K562 (cell line): ENCODE data around the gene TULP4. TPM values are rescaled to one million over a fixed set of nuclear protein-coding genes. Genes with fewer than 3 reads are reported as not detected.

ENCODE experiments used
- ATAC-seq: fragments of 200-7000 bp; cut with Tn5 transposase; 3 replicates; pipeline ENCODE4 v1.9.1; 2020; ENCODE audit warnings: moderate library complexity
- BruUV-seq: library from RNA; stranded (reverse); fragments of 400-500 nt; replicated peaks from 2 replicates; lab custom pipeline; 2021; lab: Mats Ljungman, UMichigan
- CTCF ChIA-PET: fragments of 300-600 bp; formaldehyde crosslinking; extraction: SDS; loops from one replicate; lab custom pipeline; 2021; ENCODE audit warnings: low intra/inter-chr PET ratio; lab: Yijun Ruan, JAX
- POLR2A ChIA-PET: fragments of 300-600, 350-650 bp; sonication (Branson Sonifier 250); formaldehyde crosslinking; extraction: SDS; loops from one replicate; lab custom pipeline; 2021; ENCODE audit warnings: antibody characterized with exemption, inconsistent platforms; lab: Yijun Ruan, JAX
- DNase-seq, 4 experiments: peaks; one replicate each; pipeline versions ENCODE4 v3.0.0 to v3.0.0-alpha.2; 2011 to 2018; ENCODE audit warnings: low spot score in 3 of 4, mixed read lengths in 3 of 4; ENCODE audit errors: extremely low read depth in 1 of 4
- FAIRE-seq: peaks from 2 replicates; lab custom pipeline; 2011; peaks lifted over from hg19 to GRCh38; lab: Jason Lieb, UNC
- H2AFZ ChIP-seq: 2 replicates; pipeline ENCODE4 v1.6.0; 2011; ENCODE audit warnings: low read depth, low read length, control low read depth, inconsistent platforms
- H3K27ac ChIP-seq: fragments of 200-600 bp; 3 replicates; pipeline ENCODE4 v1.8.0; 2011; ENCODE audit warnings: low read depth, mild to moderate bottlenecking, control low read depth, inconsistent platforms, low read length, moderate library complexity, mixed read lengths; ENCODE audit errors: extremely low read depth
- H3K27me3 ChIP-seq, 2 experiments: fragments of 300-600 bp in 1 of 2; 2 replicates in 1 of 2; 3 replicates in 1 of 2; pipeline versions ENCODE4 v1.6.0 to v1.8.0; 2011; ENCODE audit warnings: inconsistent platforms in 2 of 2, low read length in 2 of 2, mild to moderate bottlenecking in 1 of 2, mixed read lengths in 1 of 2, moderate library complexity in 1 of 2; ENCODE audit not compliant: control insufficient read depth in 2 of 2, insufficient read depth in 2 of 2
- H3K36me3 ChIP-seq: fragments of 300-600 bp; 3 replicates; pipeline ENCODE4 v1.8.0; 2011; ENCODE audit warnings: mild to moderate bottlenecking, low read length, inconsistent platforms; ENCODE audit not compliant: control insufficient read depth, insufficient read depth
- H3K4me1 ChIP-seq, 2 experiments: fragments of 200-600 bp in 1 of 2; replicated peaks in 1 of 2; 2 replicates in 1 of 2; 3 replicates in 1 of 2; pipeline versions ENCODE4 v1.5.1 to v1.8.0; 2011; ENCODE audit warnings: inconsistent platforms in 2 of 2, low read length in 2 of 2, mild to moderate bottlenecking in 1 of 2, mixed read lengths in 1 of 2, moderate library complexity in 1 of 2; ENCODE audit not compliant: control insufficient read depth in 2 of 2, insufficient read depth in 2 of 2
- H3K4me2 ChIP-seq: 2 replicates; pipeline ENCODE4 v1.6.1; 2011; ENCODE audit warnings: low read length, control low read depth, inconsistent platforms, mixed read lengths; ENCODE audit not compliant: insufficient read depth
- H3K4me3 ChIP-seq: fragments of 200-600 bp; sonication (generic), shearing (Covaris generic); 2 replicates; pipeline ENCODE4 v1.5.1; 2016; ENCODE audit warnings: control low read depth, inconsistent platforms
- H3K79me2 ChIP-seq: fragments of 200-600 bp; 3 replicates; pipeline ENCODE4 v1.8.0; 2011; ENCODE audit warnings: low read length, inconsistent platforms; ENCODE audit not compliant: control insufficient read depth, insufficient read depth
- H3K9ac ChIP-seq, 2 experiments: 2 replicates each; pipeline versions ENCODE4 v1.6.0 to v1.6.1; 2011; ENCODE audit warnings: low read depth in 2 of 2, low read length in 2 of 2, control low read depth in 1 of 2, inconsistent platforms in 1 of 2, mild to moderate bottlenecking in 1 of 2, mixed read lengths in 1 of 2; ENCODE audit not compliant: insufficient read depth in 1 of 2
- H3K9me1 ChIP-seq: one replicate; pipeline ENCODE4 v1.6.0; 2011; ENCODE audit warnings: inconsistent platforms, mild to moderate bottlenecking, low read length, moderate library complexity; ENCODE audit not compliant: control insufficient read depth, insufficient read depth
- H3K9me3 ChIP-seq: replicated peaks from 2 replicates; pipeline ENCODE4 v1.5.1; 2011; ENCODE audit warnings: low read depth, low read length, inconsistent platforms; ENCODE audit not compliant: control insufficient read depth, insufficient read depth
- H4K20me1 ChIP-seq: replicated peaks from 2 replicates; pipeline ENCODE4 v1.6.1; 2011; ENCODE audit warnings: low read length, inconsistent platforms, mixed read lengths; ENCODE audit not compliant: control insufficient read depth, insufficient read depth
- MYC ChIP-seq, 2 experiments: fragments of 250-450 bp in 1 of 2; sonication (Bioruptor Pico) in 1 of 2; IDR thresholded peaks; 2 replicates each; pipeline versions ENCODE4 v1.5.1 to v1.6.1; 2012 to 2021; ENCODE audit warnings: low read depth in 2 of 2, borderline replicate concordance in 1 of 2, improper control_type of control experiment in 1 of 2, low read length in 1 of 2, mild to moderate bottlenecking in 1 of 2, moderate library complexity in 1 of 2
- SMAD1 ChIP-seq: fragments of 150-350 bp; IDR thresholded peaks from 2 replicates; pipeline ENCODE4 v1.6.1; 2014; ENCODE audit warnings: low read length, low read depth; ENCODE audit not compliant: partially characterized antibody
- ZFP36 ChIP-seq: fragments of 150-350 bp; IDR thresholded peaks from 2 replicates; pipeline ENCODE4 v1.6.1; 2018; ENCODE audit warnings: low read length, low read depth; ENCODE audit not compliant: partially characterized antibody
- WGBS: fragments of 100-300 bp; shearing (Covaris generic); methylation state at CpG from one replicate; pipeline ENCODE4 v1.1.6; 2016; ENCODE audit warnings: low coverage, mixed read lengths; ENCODE audit not compliant: insufficient coverage; ENCODE audit errors: missing lambda C conversion rate; 5-methylcytosine and 5-hydroxymethylcytosine counted together
- in situ Hi-C: fragments of 300-500 bp; cut with MboI; formaldehyde crosslinking; loops from 4 replicates; pipeline ENCODE4 v1.15.0; 2018; ENCODE audit warnings: inconsistent platforms, mixed read lengths
- intact Hi-C: fragments of 100-400 bp; cut with micrococcal nuclease; formaldehyde crosslinking; loops from 2 replicates; pipeline ENCODE4 v1.14.2; 2022
- polyA plus RNA-seq, 8 experiments: library from polyadenylated mRNA; depleted of rRNA in 4 of 8; stranded (reverse) in 5 of 8; unstranded in 3 of 8; fragments of >200 nt; fragmentation: Nextera tagmentation in 2 of 8; fragmentation: Illumina TruSeq in 1 of 8; extraction: Ambion mirVana in 2 of 8; extraction: Trizol in 1 of 8; gene quantifications; 2 replicates each; pipeline versions ENCODE4 v1.2.1 to v1.2.3, GENCODE V29; 2011 to 2014; ENCODE audit warnings: inconsistent platforms in 1 of 8, missing spikeins in 1 of 8
- total RNA-seq, 7 experiments: library from RNA; depleted of rRNA in 6 of 7; stranded (reverse); fragments of >200 nt in 6 of 7; fragmentation: Illumina TruSeq in 2 of 7; extraction: Trizol in 2 of 7; gene quantifications; 2 replicates each; pipeline versions ENCODE4 v1.2.1 to v1.2.3, GENCODE V29; 2011 to 2021; ENCODE audit warnings: low replicate concordance in 1 of 7
- TF ChIP-seq, protein P1 (sequence below): fragments of 250-450 bp; sonication (Bioruptor Pico); IDR thresholded peaks from 2 replicates; pipeline ENCODE4 v1.5.0; 2022; ENCODE audit warnings: mild to moderate bottlenecking
- TF ChIP-seq, protein P2 (sequence below): fragments of 250-450 bp; sonication (Bioruptor Pico); IDR thresholded peaks from 2 replicates; pipeline ENCODE4 v1.5.0; 2021; ENCODE audit warnings: mild to moderate bottlenecking, borderline replicate concordance

TULP4 gene
- total and polyA plus RNA-seq, 9 of the 15 experiments (the other 6 are each of a cell fraction or from before 2014, with no cell fraction given), result 1.2 to 50.4 (median 11.0) TPM

- CTCF ChIA-PET, result no interaction called here
- no peak for ATAC-seq
These were observed 219.7 kb downstream of the TULP4 start for GRCh38 chr6:158531970-158532369.

More at GRCh38 chr6:158531970-158532369, 219.7 kb downstream of the TULP4 start:
- no peak for DNase-seq
- H2AFZ ChIP-seq, result no peak overlapping the region
- POLR2A ChIA-PET, result no interaction called here
- H3K4me3 ChIP-seq, result no peak overlapping the region
- 0 out of 2 replicates have a peak, but pooled peaks cover 5% of the 10 kb centered on the region for H4K20me1 ChIP-seq
- BruUV-seq, result no TSS peak
- H3K9ac ChIP-seq, result no peak overlapping the region
- WGBS, result 0% methylated on average over 2 of the region's 2 CpGs
- FAIRE-seq, result no peak
- in situ Hi-C loops (no loop called here), intact Hi-C loops (no loop called here)
- H3K4me2 ChIP-seq, result no peak overlapping the region
- no peaks in the 10 kb centered on the region for H3K79me2 ChIP-seq
- peaks cover 34 to 48% of the 10 kb centered on the region in 2 experiments for H3K27me3 ChIP-seq
- no peaks in the 10 kb centered on the region for H3K9me1 ChIP-seq
- peaks cover 0 to 10% of the 10 kb centered on the region in 2 experiments; a peak in 4 of 5 replicates for H3K4me1 ChIP-seq
- peaks cover 3% of the 10 kb centered on the region; the same call in 1 of the 2 replicates for H3K9me3 ChIP-seq
- H3K36me3 ChIP-seq, result no peaks in the 10 kb centered on the region
- TF ChIP-seq SMAD1 (no peak), MYC (IDR thresholded peaks at IDR 0.05; ENCODE audit: low read depth, low read length) (no peak), MYC (CRISPR knock-in tag; IDR thresholded peaks at IDR 0.05; ENCODE audit: borderline replicate concordance, low read depth) (no peak), ZFP36 (no peak)
- TF ChIP-seq, protein P1, sequence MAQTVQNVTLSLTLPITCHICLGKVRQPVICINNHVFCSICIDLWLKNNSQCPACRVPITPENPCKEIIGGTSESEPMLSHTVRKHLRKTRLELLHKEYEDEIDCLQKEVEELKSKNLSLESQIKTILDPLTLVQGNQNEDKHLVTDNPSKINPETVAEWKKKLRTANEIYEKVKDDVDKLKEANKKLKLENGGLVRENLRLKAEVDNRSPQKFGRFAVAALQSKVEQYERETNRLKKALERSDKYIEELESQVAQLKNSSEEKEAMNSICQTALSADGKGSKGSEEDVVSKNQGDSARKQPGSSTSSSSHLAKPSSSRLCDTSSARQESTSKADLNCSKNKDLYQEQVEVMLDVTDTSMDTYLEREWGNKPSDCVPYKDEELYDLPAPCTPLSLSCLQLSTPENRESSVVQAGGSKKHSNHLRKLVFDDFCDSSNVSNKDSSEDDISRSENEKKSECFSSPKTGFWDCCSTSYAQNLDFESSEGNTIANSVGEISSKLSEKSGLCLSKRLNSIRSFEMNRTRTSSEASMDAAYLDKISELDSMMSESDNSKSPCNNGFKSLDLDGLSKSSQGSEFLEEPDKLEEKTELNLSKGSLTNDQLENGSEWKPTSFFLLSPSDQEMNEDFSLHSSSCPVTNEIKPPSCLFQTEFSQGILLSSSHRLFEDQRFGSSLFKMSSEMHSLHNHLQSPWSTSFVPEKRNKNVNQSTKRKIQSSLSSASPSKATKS (CRISPR knock-in tag), result no peak
- TF ChIP-seq, protein P2, sequence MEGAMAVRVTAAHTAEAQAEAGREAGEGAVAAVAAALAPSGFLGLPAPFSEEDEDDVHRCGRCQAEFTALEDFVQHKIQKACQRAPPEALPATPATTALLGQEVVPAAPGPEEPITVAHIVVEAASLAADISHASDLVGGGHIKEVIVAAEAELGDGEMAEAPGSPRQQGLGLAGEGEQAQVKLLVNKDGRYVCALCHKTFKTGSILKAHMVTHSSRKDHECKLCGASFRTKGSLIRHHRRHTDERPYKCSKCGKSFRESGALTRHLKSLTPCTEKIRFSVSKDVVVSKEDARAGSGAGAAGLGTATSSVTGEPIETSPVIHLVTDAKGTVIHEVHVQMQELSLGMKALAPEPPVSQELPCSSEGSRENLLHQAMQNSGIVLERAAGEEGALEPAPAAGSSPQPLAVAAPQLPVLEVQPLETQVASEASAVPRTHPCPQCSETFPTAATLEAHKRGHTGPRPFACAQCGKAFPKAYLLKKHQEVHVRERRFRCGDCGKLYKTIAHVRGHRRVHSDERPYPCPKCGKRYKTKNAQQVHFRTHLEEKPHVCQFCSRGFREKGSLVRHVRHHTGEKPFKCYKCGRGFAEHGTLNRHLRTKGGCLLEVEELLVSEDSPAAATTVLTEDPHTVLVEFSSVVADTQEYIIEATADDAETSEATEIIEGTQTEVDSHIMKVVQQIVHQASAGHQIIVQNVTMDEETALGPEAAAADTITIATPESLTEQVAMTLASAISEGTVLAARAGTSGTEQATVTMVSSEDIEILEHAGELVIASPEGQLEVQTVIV, result no peak
- no peak overlapping the region for H3K27ac ChIP-seq
